NCI-H2227 (cell line): ENCODE results near the gene SLFNL1.

Experiments used
- DNase-seq: peaks from one replicate; lab custom pipeline; 2025; ENCODE audit not compliant: unreplicated experiment; lab: John Stamatoyannopoulos, UW

Gene SLFNL1

GRCh38 chr1:40966417-40966816 lies 55.1 kb downstream of the SLFNL1 start:
- DNase-seq: no peak
